Measurements from ENCODE around the gene RRP1B. TPM values are rescaled to one million over a fixed set of nuclear protein-coding genes. Genes with fewer than 3 reads are reported as not detected.
"Not testable (repeated sequence)": the region's sequence is repeated elsewhere in the genome, so short reads cannot be mapped to it uniquely, and the experiment has no call there.

The RRP1B gene
- total RNA-seq, 1 donor from 2014 or later, result 83.6 TPM

- intact Hi-C loops (cut with micrococcal nuclease), result no loop called here
- no peaks in the 10 kb centered on the region for H3K36me3 Mint-ChIP-seq (ENCODE audit: low read depth)
- no peaks in the 10 kb centered on the region for H3K9me3 Mint-ChIP-seq
- H3K4me3 Mint-ChIP-seq, result no peak overlapping the region
- H3K4me1 Mint-ChIP-seq, result peaks cover 22% of the 10 kb centered on the region
- no peak for DNase-seq
- H3K27ac Mint-ChIP-seq, result no peak overlapping the region
- peaks cover 9% of the 10 kb centered on the region for H3K27me3 Mint-ChIP-seq
Observed at GRCh38 chr21:43648171-43648570, 11.2 kb upstream of the RRP1B start.

DNA sequence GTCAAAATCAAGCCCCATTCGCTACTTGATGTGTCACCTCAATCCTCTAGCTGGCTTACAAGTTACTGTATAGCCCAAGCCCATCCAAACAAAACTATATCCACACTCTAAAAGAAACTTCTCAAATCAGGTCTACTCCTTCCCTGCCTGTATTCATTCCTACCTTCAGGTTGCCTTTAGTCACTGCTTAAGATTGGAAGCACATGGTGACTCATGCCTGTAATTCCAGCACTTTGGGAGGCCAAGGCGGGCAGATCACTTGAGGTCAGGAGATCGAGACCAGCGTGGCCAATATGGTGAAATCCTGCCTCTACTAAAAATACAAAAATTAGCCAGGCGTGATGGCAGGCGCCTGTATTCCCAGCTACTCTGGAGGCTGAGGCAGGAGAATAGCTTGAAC is 7.4 kb upstream of the RRP1B start:
- H3K4me1 Mint-ChIP-seq; DNase-seq; H3K4me3 Mint-ChIP-seq; intact Hi-C loops (cut with micrococcal nuclease); H3K27me3 Mint-ChIP-seq; H3K9me3 Mint-ChIP-seq; H3K27ac Mint-ChIP-seq; H3K36me3 Mint-ChIP-seq (ENCODE audit: low read depth): not testable (repeated sequence)

GRCh38 chr21:43652616-43653015 is 6.7 kb upstream of the RRP1B start:
- H3K9me3 Mint-ChIP-seq, result no peaks in the 10 kb centered on the region
- H3K27me3 Mint-ChIP-seq, result peaks cover 9% of the 10 kb centered on the region
- intact Hi-C loops (cut with micrococcal nuclease), result no loop called here
- no peaks in the 10 kb centered on the region for H3K36me3 Mint-ChIP-seq (ENCODE audit: low read depth)
- no peak overlapping the region for H3K4me3 Mint-ChIP-seq
- no peak for DNase-seq
- H3K4me1 Mint-ChIP-seq, result peaks cover 8% of the 10 kb centered on the region
- H3K27ac Mint-ChIP-seq, result no peak overlapping the region

DNA sequence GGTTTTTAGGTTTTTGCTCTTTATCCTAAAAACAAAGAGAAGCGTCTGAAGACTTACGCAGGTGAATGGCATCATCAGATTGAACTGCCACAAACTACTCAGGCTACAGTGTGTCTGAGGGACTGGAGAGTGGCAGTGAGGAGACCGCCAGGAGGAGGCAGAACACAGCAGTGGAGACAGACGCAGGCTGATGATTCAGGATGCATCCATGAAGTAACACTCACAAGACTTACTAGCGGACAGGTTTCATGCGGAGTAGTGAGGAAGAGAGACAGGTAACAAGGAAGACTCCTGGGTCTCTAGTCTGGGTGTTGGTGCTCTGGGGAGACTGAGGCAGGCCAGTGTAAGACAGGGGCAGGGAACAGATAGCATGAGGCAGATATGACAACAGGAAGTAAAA is 5.7 kb upstream of the RRP1B start:
- H3K27ac Mint-ChIP-seq, result no peak overlapping the region
- H3K4me3 Mint-ChIP-seq, result no peak overlapping the region
- no peak for DNase-seq
- no peaks in the 10 kb centered on the region for H3K36me3 Mint-ChIP-seq (ENCODE audit: low read depth)
- intact Hi-C loops (cut with micrococcal nuclease), result no loop called here
- no peaks in the 10 kb centered on the region for H3K9me3 Mint-ChIP-seq
- H3K27me3 Mint-ChIP-seq, result peaks cover 2% of the 10 kb centered on the region
- peaks cover 8% of the 10 kb centered on the region for H3K4me1 Mint-ChIP-seq

DNA sequence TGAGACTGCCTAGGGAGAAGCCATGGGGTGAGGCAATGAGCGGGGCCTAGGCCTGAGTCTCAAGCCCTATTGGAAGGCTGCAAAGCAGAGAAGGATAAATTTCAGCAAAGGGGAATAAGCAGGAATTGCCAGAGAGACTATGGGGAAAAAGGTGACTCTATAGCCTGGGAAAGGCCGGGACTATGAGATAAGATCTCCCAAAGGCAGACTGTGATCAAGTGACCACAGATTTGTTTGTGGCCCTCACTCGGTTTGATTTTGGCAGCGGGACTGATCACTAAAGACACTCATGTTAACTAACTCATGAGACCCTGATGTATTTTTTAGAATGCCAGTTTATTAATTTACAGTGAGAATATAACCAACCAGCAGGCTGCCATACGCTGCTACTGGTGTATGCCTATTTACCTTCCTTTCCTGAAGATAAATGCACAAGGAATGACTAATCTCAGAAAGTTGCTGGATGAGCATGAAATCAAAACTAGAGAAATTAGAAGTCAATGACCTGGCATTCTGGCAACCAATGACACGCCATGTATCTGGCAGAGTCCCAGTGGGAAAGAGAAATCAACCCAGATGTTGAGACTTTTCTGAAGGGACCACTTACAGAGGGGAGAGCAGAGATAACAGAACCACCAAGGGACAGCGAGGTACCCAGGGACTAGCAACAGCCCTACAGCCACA is 4.4 kb upstream of the RRP1B start:
- no peak overlapping the region for H3K27ac Mint-ChIP-seq
- H3K27me3 Mint-ChIP-seq, result no peaks in the 10 kb centered on the region
- H3K9me3 Mint-ChIP-seq, result no peaks in the 10 kb centered on the region
- intact Hi-C loops (cut with micrococcal nuclease), result no loop called here
- H3K36me3 Mint-ChIP-seq (ENCODE audit: low read depth), result no peaks in the 10 kb centered on the region
- DNase-seq, result no peak
- H3K4me1 Mint-ChIP-seq, result peaks cover 13% of the 10 kb centered on the region
- no peak overlapping the region for H3K4me3 Mint-ChIP-seq

DNA sequence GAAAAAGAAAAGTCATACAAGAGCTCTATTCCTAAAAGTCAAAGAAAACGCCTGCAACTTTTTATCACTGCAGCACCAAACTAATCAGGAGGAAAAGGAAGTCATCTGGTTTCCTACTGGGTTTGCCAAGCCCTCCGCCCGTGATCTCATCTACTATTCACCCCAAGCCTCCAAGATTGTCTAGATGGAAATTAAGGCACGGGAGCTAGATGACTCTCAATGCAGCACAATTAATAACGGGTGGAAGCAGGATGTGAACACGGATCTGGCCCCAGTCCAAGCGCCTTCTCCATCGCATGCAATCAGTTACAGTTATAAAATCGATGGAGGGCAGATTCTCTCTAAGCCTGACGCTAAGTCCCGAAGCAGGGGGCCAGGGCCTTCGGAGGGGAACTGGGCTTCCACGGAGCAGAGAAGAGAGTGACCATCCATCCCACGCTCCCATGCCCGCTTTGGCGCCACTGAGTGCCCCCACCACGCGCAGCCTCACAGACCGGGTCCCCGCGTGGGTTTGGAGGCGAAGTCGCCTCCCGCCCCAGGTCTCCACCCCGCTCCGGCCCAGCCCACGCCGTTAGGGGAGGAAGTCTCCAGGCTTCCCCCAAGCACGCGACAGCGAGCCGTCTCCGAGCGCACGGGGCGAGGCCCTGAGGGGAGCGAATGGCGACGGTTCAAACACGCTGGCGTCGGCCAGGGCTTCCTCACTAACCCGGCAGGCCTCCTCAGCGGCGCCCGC is 1.8 kb upstream of the RRP1B start:
- Mint-ChIP-seq H3K27me3 (no peaks in the 10 kb centered on the region), H3K27ac (peak overlapping the region; percentile 4), H3K4me1 (peaks cover 34% of the 10 kb centered on the region), H3K36me3 (ENCODE audit: low read depth) (peaks cover 19% of the 10 kb centered on the region), H3K9me3 (no peaks in the 10 kb centered on the region), H3K4me3 (peak overlapping the region; percentile 4)
- DNase-seq, result no peak
- intact Hi-C loops (cut with micrococcal nuclease), result no loop called here

DNA sequence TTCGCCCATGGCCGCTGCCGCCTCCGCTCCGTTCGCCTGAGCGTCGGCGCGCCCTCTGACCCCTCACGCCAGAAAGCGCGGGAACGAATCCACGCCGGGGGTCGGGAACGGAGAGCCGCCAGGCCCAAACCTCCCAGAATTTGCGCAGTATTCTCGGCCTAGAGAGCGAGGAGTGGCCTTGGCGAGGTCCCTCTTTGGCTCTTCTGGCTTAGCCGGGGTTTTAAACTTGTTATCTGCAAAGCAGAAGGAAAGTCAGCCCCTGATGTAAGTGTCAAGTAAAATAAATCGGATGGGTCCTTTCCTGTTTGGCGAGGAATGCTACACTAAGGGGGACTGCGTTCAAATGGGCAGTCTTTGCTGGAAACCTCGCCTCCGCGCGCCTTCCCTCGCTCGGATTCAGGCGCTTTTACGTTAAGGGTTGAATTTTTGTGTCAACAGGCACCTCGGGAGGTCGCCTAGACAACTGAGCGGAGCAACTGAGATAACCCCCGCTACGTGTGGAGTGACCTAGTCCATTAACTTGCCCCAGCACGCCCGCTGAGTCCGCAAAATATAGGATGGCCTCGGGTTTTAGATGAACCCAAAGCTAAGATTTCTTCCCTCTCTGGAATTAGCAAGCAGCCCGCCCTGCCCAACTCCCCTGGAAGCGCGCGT is 1.1 kb upstream of the RRP1B start:
- Mint-ChIP-seq H3K27me3 (no peaks in the 10 kb centered on the region), H3K4me3 (no peak overlapping the region), H3K36me3 (ENCODE audit: low read depth) (peaks cover 25% of the 10 kb centered on the region), H3K27ac (no peak overlapping the region), H3K9me3 (no peaks in the 10 kb centered on the region), H3K4me1 (peaks cover 41% of the 10 kb centered on the region)
- intact Hi-C loops (cut with micrococcal nuclease), result no loop called here
- no peak for DNase-seq

DNA sequence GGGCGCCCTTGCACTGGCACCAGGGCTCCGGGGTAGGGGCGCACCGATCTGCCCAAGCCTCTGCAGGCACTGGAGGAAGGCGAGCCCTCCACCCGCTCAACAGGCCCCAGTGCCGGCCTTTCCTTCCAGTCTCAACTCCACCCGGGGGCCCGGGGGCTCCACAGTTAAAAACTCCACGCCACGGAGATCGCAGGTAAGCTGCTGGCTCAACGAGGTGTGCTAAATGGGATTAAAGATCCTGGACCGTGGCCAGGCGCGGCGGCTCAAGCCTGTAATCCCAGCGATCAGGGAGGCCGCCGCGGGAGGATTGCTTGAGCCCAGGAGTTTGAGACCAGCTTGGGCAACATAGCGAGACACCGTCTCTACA is 608 bp upstream of the RRP1B start:
- DNase-seq, result no peak
- Mint-ChIP-seq H3K27me3 (no peaks in the 10 kb centered on the region), H3K4me1 (peaks cover 39% of the 10 kb centered on the region), H3K4me3 (peak overlapping the region; percentile 96), H3K27ac (peak overlapping the region; percentile 95), H3K36me3 (ENCODE audit: low read depth) (peaks cover 26% of the 10 kb centered on the region), H3K9me3 (no peaks in the 10 kb centered on the region)
- intact Hi-C loops (cut with micrococcal nuclease), result no loop called here

DNA sequence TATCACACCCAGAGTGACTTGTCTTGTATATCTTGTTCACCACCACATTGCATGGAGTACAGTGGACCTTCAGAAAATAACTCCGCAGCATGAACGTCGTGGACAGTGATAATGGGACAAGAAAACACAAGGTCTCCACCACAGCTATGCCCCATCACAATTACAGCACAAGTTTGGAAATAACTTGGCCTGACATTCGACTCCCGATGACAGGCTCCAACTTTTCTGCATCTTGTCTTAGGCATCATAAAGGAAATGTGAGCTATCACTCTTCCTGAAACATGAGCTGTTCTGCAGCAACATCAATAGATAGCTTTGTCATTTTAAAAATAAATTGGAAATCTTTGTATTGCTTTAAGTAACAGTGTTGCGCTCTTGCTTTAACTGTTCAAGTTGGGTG is 2.9 kb downstream of the RRP1B start:
- no peak for DNase-seq
- H3K27ac Mint-ChIP-seq, result no peak overlapping the region
- peaks cover 51% of the 10 kb centered on the region for H3K4me1 Mint-ChIP-seq
- intact Hi-C loops (cut with micrococcal nuclease), result loop anchor here (5.0 to 10.0 kb wide), 2 partner anchors 65 to 123 kb away; partner anchors contain the start of gene RRP1
- H3K9me3 Mint-ChIP-seq, result no peaks in the 10 kb centered on the region
- peaks cover 56% of the 10 kb centered on the region for H3K36me3 Mint-ChIP-seq (ENCODE audit: low read depth)
- H3K4me3 Mint-ChIP-seq, result peak overlapping the region; percentile 96
- H3K27me3 Mint-ChIP-seq, result no peaks in the 10 kb centered on the region

DNA sequence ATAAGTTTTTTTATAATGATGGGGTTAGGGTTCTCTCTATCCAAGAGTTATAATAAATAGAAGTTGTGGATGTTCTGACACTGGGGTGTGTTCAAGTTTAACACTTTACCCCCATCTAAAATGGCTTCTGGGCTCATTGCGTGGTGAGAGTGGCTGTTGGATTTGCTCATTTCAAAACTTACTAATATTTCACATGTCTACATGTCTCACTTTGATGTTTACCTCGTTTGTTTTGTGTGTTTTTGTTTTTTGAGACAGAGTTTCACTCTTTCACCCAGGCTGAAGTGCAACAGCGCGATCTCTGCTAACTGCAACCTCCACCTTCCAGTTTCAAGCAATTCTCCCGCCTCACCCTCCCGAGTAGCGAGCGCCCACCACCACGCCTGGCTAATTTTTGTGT is 3.7 kb downstream of the RRP1B start:
- no peak for DNase-seq
- H3K36me3 Mint-ChIP-seq (ENCODE audit: low read depth), result peaks cover 58% of the 10 kb centered on the region
- peaks cover 52% of the 10 kb centered on the region for H3K4me1 Mint-ChIP-seq
- peak overlapping the region; percentile 39 for H3K27ac Mint-ChIP-seq
- intact Hi-C loops (cut with micrococcal nuclease), result loop anchor here (5.0 to 10.0 kb wide), 2 partner anchors 64 to 122 kb away; partner anchors contain the start of gene RRP1
- H3K4me3 Mint-ChIP-seq, result no peak overlapping the region
- H3K27me3 Mint-ChIP-seq, result no peaks in the 10 kb centered on the region
- no peaks in the 10 kb centered on the region for H3K9me3 Mint-ChIP-seq

DNA sequence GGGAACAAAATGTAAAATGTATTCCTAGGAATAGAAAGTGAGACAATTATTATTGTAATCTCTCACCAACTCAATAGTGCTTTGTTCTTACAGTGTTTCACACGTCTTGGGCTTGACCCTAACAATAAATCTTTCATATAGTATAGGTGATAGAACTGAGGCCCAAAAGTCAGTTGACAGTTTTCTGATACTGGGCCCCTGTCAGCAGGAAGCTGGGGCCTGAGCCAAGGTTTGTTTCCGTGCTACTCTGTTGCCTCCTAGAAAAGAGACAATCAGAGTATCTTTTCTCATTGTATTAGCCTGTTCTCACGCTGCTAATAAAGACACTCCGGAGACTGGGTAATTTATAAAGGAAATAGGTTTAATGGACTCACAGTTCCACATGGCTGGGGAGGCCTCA is 5.0 kb downstream of the RRP1B start:
- Mint-ChIP-seq H3K36me3 (ENCODE audit: low read depth) (peaks cover 58% of the 10 kb centered on the region), H3K27ac (no peak overlapping the region)

DNA sequence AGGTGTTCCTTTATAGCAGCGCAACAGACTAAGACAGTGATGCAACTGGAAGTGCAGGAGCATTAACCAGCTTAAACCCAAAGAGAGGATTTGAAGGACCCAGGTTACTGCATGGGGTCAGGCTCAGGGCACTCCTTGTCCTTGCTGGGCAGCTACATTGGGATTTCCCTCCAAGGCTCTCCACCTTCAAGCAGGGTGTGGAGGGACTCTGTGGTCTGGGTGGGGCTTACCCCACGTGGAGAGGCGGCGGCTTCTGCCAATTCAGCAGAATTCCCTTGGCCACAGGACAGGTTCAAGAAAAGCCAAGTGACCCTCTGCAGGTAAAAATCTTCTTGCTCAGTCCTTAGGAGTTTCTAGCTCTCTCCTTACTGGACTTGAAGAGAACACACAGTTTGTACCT is 6.5 kb downstream of the RRP1B start:
- DNase-seq, result no peak
- H3K4me3 Mint-ChIP-seq, result no peak overlapping the region
- no peaks in the 10 kb centered on the region for H3K27me3 Mint-ChIP-seq
- intact Hi-C loops (cut with micrococcal nuclease), result loop anchor here (10.0 kb wide), 1 partner anchor 119 kb away; the partner anchor contains the start of gene RRP1
- H3K27ac Mint-ChIP-seq, result no peak overlapping the region
- H3K36me3 Mint-ChIP-seq (ENCODE audit: low read depth), result peaks cover 56% of the 10 kb centered on the region
- H3K9me3 Mint-ChIP-seq, result no peaks in the 10 kb centered on the region
- peaks cover 46% of the 10 kb centered on the region for H3K4me1 Mint-ChIP-seq

More for the DNA sequence above, 5.0 kb downstream of the RRP1B start:
- Mint-ChIP-seq H3K27me3 (no peaks in the 10 kb centered on the region), H3K9me3 (no peaks in the 10 kb centered on the region), H3K4me1 (peaks cover 49% of the 10 kb centered on the region), H3K4me3 (no peak overlapping the region)
- no peak for DNase-seq
- intact Hi-C loops (cut with micrococcal nuclease), result loop anchor here (5.0 to 10.0 kb wide), 2 partner anchors 63 to 120 kb away; partner anchors contain the start of gene RRP1

GRCh38 chr21:43667191-43667904 is 8.0 kb downstream of the RRP1B start:
- peak overlapping the region; percentile 17 for H3K27ac Mint-ChIP-seq
- H3K27me3 Mint-ChIP-seq, result no peaks in the 10 kb centered on the region
- intact Hi-C loops (cut with micrococcal nuclease), result loop anchor here (10.0 kb wide), 1 partner anchor 117 kb away; the partner anchor contains the start of gene RRP1
- peaks cover 57% of the 10 kb centered on the region for H3K36me3 Mint-ChIP-seq (ENCODE audit: low read depth)
- DNase-seq, result no peak
- H3K4me1 Mint-ChIP-seq, result peaks cover 32% of the 10 kb centered on the region
- no peaks in the 10 kb centered on the region for H3K9me3 Mint-ChIP-seq
- no peak overlapping the region for H3K4me3 Mint-ChIP-seq
